Retina (tissue), 1 donor: Measurements from ENCODE around the gene NIPBL.
"Not testable (repeated sequence)": the region's sequence is repeated elsewhere in the genome, so short reads cannot be mapped to it uniquely, and the experiment has no call there.

Experiments used
- DNase-seq: peaks from one replicate; pipeline ENCODE4 v3.0.0-alpha.2; 2016

Gene NIPBL

DNA sequence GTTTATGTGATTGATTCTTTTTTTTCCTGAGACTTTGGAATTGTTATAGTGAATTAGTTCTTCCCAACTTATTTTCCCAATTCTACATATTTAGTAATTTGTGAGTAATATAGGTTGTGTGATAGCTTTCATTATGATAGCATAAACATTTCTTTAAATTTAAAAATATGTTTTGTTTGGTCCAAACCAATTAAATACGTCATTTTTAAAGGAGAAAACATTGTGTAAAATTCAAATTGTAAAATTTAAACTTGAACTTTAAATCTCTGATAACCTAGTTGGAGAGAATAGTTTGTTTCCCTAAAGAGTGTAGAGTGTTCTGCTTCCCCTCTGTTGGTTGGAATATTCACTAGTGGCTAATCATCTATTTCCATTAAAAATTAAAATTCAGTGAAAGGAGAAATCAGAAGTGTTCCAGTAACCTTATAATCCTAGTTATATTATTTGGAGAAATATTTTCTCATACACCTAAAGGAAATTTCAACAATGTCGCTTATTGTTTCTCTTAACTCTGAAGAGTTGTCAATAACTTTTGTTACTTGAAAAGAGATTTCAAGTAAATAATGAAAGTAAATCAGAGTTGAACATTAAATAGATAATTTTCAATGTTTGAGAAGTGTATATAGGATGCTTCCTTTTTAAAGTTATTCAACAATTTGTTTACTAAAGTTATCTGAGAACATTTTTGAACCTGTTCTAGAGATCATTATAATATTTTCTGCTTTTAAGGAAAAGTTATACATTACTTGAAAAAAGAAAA lies 2.9 kb downstream of the NIPBL start:
- no peak for DNase-seq

DNA sequence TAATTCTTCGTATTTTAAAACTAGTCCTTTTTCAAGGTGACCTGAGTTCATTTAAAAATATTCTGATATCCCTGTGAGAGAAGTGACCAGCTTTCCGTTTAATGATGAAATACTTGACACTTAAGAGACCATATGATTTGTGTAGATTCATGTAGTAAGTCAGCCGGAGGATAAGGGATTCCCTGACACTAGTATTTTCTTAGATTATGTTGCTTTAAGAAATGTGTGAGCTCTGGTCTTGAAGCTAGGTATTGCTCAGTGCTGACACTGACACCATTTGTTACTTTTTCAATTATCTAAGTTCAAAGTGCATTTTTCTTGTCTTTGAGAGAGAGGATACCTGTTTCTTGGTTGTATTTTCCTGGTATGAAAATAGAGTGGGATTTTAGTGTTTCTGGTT lies 4.2 kb downstream of the NIPBL start:
- DNase-seq: no peak

DNA sequence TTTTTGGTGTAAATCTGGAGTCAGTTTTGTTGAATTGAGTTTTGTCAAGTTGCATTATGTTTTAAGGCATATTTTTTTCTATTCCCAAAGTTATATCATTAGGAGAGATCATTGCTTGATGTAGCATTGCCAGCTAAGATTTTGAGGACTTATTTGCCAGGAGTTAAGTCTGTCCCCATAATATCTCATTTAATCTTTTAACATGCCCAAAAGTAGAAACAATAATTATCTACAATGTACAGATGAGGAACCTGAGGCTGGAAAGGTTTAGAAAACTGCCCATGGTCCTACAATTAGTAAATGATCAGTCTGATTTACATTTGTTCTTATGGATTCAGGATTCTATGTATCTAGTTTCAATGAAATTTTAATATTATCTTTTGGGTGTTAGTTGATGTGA lies 4.7 kb downstream of the NIPBL start:
- no peak for DNase-seq

DNA sequence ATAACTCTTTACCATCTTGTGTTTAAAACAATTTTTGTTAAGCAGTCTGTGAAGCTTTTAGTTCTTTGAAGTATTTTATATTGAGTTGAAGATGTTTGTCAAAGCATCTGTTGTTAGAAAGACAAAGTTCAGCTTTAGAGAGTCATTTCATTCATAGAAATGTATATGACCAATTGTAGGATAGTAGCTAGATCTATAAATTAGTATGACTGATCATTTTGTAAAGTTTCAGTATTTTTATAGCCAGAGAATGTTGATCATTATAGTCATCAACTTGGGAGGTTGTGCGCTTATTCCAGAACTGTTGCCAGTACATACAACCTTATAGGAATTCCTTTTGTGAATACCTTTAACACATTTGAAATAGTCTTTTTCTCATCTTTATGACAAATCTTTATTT lies 5.2 kb downstream of the NIPBL start:
- DNase-seq: no peak

DNA sequence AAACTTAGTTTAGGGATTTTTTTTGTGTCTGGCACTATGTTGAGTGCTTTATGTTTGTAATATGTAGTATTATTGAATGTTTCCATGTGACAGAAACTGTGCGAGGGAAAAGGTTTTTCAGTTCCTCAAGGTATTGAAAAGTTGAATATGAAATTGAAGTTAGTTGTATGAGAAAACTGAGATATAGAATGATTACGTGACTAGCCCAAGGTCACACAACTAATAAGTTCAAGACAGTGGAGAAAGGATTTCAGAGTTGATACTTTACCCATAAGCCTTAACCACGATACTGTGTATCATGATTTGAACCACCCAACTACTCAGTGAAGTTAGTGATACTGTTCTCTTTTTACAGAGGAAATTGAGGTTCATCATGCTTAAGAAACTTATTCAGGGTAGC lies 5.7 kb downstream of the NIPBL start:
- DNase-seq: no peak

DNA sequence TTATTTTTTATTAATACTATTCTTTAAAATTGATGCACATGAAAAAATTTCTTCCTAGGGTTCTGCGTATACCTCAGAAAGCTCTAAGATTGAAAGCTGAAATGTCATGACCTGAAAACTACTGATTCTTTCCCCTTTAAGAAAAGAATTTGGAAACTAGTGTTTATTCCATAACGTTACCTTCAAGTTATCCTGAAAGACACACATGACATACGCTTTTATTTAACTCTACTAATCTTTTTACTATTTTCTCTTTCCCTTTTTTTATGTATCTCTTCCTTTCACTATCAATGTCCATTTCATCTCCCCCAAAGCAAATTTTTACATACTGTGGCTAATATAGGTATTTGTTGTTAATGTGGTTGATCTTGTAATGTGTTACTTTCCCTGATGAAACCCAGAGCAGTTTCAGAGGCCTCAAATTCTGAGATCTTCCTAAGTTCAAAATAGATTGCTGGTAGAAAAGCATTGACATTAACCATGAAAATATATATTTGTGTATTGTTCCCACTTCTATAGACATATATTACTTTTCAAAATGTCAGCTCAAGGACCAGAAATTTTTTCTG lies 7.4 kb downstream of the NIPBL start:
- no peak for DNase-seq

DNA sequence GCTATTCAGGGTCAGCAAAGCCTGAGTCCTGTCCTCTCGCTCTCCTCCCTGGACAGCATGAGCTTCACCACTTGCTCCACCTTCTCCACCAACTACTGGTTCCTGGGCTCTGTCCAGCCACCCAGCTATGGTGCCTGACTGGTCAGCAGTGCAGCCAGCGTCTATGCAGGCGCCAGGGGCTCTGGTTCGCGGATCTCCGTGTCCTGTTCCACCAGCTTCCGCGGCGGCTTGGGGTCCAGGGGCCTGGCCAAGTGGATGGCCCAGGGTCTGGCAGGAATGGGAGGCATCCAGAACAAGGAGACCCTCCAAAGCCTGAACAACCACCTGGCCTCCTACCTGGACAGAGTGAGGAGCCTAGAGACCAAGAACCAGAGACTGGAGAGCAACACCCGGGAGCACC lies 8.6 kb downstream of the NIPBL start:
- no peak for DNase-seq

DNA sequence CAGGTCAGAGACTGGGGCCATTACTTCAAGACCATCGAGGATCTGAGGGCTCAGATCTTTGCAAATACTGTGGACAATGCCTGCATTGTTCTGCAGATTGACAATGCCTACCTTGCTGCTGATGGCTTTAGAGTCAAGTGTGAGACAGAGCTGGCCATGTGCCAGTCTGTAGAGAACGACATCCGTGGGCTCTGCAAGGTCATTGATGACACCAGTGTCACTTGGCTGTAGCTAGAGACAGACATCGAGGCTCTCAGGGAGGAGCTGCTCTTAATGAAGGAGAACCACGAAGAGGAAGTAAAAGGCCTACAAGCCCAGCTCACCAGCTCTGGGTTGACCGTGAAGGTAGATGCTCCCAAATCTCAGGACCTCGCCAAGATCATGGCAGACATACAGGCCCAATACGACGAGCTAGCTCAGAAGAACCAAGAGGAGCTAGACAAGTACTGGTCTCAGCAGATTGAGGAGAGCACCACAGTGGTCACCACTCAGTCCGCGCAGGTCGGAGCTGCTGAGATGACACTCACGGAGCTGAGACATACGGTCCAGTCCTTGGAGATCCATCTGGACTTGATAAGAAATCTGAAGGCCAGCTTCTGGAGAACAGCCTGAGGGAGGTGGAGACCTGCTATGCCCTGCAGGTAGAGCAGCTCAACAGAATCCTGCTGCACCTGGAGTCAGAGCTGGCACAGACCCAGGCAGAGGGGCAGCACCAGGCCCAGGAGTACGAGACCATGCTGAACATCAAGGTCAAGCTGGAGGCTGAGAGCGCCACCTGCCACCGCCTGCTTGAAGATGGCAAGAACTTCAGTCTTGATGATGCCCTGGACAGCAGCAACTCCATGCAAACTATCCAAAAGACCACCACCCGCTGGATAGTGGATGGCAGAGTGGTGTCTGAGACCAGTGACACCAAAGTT lies 9.3 kb downstream of the NIPBL start:
- no peak for DNase-seq

DNA sequence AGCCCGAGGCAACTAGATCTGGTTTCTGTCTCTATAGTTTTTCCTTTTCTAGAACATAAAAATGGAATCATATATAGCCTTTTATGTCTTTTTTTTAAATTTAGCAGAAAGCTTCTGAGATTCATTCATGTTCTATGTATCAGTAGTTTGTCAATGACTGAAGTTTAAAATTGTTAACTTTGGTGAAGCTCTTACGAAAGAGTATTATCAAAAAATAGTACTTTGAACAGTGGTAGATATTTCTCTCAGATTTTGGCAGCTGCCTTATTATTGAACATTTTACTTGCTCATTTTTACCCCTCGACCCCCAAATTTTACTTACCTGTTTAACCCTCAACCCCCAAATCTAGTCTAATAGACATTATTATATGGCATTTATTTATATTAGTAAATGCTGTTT lies 10.2 kb downstream of the NIPBL start:
- DNase-seq: no peak

DNA sequence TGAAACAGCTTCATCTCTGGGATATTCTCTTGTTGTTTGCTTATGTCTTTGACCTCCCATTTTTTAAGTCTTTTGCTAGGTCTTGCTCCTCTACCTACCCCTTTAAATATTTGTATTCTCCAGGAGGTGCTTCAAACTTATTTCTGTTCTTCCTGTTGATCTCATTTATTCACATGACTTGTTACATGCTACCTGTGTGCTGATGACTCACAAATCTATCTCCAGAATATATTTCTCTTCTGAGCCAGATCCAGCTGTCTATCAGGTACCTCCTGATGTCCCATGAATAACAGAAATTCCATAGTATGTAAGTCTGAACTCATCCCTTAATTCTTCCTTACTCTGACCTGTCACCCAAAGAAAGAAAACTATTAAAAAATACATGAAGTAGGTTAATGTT lies 11.0 kb downstream of the NIPBL start:
- DNase-seq: no peak

DNA sequence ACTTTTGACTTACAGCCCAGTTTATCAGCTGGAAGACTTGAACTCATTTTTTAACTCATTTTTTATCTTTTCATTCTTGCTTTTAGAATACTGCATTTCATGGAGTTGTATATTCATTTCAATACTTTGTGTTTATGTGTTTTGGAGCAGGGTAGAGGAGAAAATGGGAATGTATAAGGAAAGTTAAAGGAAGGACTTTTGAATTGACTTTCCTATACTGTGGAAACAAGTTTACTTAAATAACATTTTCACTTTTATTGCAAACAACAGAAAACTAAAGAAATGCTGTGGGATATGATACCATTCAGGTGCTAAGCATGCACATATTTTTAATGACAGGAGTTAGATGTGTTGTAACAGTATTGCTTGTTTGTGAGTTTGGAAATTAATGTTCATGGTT lies 11.7 kb downstream of the NIPBL start:
- no peak for DNase-seq

DNA sequence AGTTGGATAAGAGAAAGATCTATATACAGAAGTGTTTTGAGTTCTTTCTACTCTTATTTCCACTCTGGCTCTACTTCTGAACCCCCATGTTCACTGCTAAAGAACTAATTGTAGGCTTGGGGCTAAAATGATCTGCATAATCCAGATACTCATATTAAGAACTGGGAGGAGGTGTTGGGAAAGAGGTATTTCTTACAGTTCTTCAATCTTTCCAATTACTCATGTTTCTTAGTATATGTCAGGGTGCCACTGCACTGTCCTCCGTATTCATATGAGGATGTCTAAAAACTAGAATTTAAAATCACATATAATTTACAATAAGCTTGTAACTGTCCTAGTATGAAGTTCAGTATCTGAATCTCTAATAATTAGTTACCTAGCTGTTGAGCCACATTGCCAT lies 12.7 kb downstream of the NIPBL start:
- DNase-seq: no peak

DNA sequence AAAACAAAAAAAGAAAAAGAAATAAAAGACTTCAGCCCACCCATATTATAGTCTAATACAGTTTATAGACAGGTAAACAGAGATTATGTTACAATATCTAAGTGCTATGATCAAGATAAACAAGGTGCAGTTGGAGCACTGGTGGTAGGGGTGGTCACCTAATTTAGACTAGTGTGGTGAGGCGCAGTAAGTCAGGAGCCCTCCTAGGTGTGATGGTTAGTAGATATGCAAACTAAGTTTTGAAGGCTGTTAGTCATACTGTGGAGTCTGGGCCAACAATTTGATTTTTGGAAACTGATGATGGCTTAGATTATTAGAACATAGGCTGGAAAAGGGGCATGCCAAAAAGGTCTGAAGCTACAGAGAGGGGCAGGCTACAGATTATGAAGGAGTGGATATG lies 14.7 kb downstream of the NIPBL start:
- no peak for DNase-seq

DNA sequence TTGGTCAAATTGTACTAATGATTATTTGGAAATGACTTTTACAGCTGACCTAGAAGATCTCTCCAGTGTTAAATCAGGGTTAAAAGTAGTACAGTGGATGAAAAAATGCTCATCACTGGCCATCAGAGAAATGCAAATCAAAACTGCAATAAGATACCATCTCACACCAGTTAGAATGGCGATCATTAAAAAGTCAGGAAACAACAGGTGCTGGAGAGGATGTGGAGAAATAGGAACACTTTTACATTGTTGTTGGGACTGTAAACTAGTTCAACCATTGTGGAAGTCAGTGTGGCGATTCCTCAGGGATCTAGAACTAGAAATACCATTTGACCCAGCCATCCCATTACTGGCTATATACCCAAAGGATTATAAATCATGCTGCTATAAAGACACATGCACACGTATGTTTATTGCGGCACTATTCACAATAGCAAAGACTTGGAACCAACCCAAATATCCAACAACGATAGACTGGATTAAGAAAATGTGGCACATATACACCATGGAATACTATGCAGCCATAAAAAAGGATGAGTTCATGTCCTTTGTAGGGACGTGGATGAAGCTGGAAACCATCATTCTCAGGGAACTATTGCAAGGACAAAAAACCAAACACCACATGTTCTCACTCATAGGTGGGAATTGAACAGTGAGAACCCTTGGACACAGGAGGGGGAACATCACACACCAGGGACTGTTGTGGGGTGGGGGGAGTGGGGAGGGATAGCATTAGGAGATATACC lies 15.7 kb downstream of the NIPBL start:
- not testable (repeated sequence) for DNase-seq

DNA sequence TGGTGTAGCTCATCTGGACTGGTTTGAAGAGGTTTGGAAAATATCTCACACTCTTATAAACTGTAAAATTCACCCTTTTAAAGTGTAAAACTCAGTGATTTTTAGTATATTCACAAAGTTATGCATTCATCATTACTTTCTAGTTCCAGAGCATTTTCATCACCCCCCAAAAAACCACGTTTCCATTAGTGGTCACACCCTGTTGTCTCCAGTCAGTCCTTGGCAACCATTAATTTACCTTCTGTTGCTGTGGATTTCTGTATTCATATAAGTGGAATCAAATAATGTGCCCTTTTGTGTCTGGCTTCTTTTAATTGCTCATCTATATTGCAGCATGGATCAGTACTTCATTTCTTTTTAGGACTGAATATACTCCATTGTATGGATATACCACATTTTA lies 18.4 kb downstream of the NIPBL start:
- no peak for DNase-seq

DNA sequence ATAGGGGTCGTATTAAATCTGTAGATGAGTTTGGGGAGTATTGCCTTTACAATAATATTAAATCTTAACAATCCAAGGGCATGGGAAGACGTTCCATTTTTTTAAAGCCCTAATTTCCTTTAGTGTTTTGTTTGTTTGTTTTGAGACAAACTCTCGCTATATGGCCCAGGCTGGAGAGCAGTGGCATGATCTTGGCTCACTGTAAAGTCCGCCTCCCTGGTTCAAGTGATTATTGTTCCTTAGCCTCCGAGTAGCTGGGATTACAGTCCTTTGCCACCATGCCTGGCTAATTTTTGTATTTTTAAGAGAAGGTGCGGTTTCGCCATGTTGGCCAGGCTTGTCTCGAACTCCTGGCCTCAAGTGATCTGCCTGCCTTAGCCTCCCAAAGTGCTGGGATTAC lies 19.9 kb downstream of the NIPBL start:
- no peak for DNase-seq

DNA sequence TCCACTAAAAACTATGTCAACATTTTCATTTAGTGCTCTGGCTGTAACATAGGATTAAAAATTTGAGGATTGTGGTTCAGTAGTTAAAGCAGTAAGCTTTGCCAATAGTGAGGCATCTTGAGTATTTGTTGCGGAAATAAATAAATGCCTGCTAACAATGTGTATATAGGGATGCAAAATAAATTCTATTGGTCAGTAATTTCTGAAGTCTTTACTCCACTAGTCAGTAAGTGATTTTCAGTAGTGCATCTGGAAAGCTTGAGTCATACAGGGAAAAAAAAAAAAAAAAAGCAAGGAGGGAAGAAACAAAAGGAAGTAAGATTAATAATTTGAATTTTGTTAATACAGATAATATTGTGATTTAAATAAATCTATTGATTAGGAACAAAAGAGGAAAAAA lies 21.0 kb downstream of the NIPBL start:
- DNase-seq: no peak

DNA sequence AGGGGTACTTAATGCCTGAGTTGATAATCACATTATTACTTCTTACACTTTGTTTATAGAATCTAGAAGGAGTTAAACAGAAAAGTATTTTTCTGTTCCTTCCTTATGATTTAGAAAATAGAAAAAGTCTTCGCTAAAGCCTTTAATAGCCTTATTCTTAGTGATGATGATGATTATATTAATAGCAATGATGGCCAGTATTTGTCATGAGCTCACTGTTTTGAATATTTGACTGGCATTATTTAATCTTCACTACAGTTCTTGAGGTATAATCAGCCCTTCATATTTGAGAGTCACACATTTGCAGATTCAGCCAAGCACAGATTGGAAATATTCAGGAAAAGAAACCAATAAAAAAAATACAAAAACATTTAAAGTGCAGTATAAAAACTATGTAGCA lies 23.3 kb downstream of the NIPBL start:
- DNase-seq: no peak

DNA sequence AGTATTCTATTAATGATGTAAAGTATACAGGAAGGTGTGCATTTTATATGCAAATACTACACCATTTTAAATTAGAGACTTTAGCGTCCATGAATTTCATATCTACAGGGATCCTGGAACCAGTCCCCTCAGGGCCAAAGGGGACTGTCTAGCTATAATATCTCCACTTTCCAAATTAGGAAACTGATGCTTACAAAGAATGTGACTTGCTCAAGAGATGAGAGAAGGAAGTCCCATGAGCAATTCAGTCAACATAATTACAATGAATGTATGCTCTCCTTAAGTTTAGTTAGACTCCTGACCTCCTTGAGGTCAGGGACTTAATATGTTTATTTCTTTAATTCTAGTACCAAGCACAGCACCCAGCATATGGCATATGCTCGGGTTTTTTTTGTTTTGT lies 23.7 kb downstream of the NIPBL start:
- DNase-seq: no peak

DNA sequence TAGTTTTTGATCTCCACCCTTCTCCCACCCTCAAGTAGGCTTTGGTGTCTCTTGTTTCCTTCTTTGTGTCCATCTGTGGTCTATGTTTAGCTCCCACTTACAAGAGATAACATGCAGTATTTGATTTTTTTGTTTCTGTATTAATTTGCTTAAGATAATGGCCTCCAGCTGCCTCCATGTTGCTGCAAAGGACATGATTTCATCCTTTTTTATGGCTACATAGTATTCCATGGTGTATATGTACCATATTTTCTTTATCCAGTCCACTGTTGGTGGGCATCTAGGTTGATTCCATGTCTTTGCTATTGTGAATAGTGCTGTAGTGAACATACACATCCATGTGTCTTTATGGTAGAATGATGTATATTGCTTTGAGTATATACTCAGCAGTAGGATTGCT lies 24.5 kb downstream of the NIPBL start:
- not testable (repeated sequence) for DNase-seq

DNA sequence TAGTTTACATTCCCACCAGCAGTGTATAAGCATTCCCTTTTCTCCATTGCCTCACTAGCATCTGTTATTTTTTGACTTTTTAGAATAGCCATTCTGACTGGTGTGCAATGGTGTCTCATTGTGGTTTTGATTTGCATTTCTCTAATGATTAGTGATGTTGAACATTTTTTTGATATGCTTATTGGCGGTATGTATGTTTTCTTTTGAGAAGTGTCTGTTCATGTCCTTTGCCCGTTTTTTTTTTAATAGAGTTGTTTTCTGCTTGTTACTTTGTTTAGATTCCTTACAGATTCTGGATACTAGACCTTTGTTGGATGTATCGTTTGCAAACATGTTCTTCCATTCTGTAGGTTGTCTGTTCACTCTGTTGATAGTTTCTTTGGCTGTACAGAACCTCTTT lies 25.3 kb downstream of the NIPBL start:
- no peak for DNase-seq

DNA sequence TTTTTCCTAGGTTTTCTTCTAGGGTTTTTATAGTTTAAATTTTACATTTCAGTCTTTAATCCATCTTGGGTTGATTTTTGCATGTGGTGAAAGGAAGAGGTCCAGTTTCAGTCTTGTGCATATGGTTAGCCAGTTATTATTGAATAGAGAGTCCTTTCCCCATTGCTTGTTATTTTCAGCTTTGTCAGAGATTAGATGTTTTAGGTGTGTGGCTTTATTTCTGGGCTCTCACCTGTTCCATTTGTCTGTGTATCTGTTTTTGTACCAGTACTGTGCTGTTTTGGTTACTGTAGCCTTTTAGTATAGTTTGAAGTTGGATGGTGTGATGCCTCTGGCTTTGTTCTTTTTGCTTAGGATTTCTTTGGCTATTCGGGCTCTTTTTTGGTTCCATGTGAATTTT lies 25.8 kb downstream of the NIPBL start:
- DNase-seq: no peak

DNA sequence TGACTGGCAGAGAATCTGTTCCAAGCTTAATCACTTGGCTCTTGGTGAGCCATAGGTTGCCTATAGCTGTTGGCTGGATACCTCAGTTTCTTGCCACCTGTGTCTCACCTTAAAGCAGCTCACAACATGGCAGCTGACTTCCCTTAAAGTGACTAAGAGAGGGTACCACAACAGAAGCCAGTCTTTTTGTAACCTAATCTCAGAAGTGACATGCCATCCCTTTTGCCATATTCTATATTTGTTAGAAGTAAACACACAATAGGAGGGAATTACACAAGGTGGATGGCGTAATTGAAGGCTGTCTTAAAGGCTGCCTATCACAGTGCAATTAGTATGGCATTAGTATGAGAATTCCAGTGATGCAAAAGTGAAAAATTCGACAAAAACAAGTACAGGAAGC lies 28.1 kb downstream of the NIPBL start:
- DNase-seq: no peak
